GM19438 (cell line): ENCODE results near the gene ARHGAP11A.

ENCODE experiments used
- ATAC-seq: cut with Tn5 transposase; IDR thresholded peaks from one replicate; pipeline ENCODE4 v1.9.1; 2021; ENCODE audit warnings: low read depth; ENCODE audit not compliant: unreplicated experiment

Gene ARHGAP11A

GRCh38 chr15:32656496-32656895 lies 41.2 kb downstream of the ARHGAP11A start:
- no peak for ATAC-seq

- ATAC-seq, result no peak
Measured at GRCh38 chr15:32657198-32657883, 42.0 kb downstream of the ARHGAP11A start.

- no peak for ATAC-seq
Measured at GRCh38 chr15:32657941-32658340, 42.6 kb downstream of the ARHGAP11A start.

- no peak for ATAC-seq
Measured at GRCh38 chr15:32659340-32660155, 44.2 kb downstream of the ARHGAP11A start.

GRCh38 chr15:32663671-32664070 lies 48.4 kb downstream of the ARHGAP11A start:
- ATAC-seq, result no peak

- no peak for ATAC-seq
Measured at GRCh38 chr15:32664796-32665195, 49.5 kb downstream of the ARHGAP11A start.

GRCh38 chr15:32667321-32667720 lies 52.0 kb downstream of the ARHGAP11A start:
- ATAC-seq, result no peak

GRCh38 chr15:32668942-32669341 lies 53.6 kb downstream of the ARHGAP11A start:
- ATAC-seq, result no peak

- no peak for ATAC-seq
Measured at GRCh38 chr15:32669896-32670611, 54.8 kb downstream of the ARHGAP11A start.

- no peak for ATAC-seq
Measured at GRCh38 chr15:32670623-32671022, 55.3 kb downstream of the ARHGAP11A start.

GRCh38 chr15:32671339-32672325 lies 56.3 kb downstream of the ARHGAP11A start:
- ATAC-seq, result no peak

GRCh38 chr15:32674681-32675080 lies 59.4 kb downstream of the ARHGAP11A start:
- no peak for ATAC-seq

GRCh38 chr15:32675466-32675865 lies 60.2 kb downstream of the ARHGAP11A start:
- ATAC-seq, result no peak

- ATAC-seq, result no peak
Measured at GRCh38 chr15:32676169-32676568, 60.9 kb downstream of the ARHGAP11A start.

- ATAC-seq, result no peak
Measured at GRCh38 chr15:32677238-32677750, 62.0 kb downstream of the ARHGAP11A start.

GRCh38 chr15:32679298-32679690 lies 64.0 kb downstream of the ARHGAP11A start:
- no peak for ATAC-seq

- no peak for ATAC-seq
Measured at GRCh38 chr15:32682569-32682968, 67.3 kb downstream of the ARHGAP11A start.

GRCh38 chr15:32682977-32683630 lies 67.8 kb downstream of the ARHGAP11A start:
- ATAC-seq, result no peak

GRCh38 chr15:32683906-32684584 lies 68.7 kb downstream of the ARHGAP11A start:
- no peak for ATAC-seq
